Astrocyte of the spinal cord (primary cell): ENCODE measurements around the gene PRKD2.

Experiments used
- DNase-seq: peaks from one replicate; pipeline ENCODE4 v3.0.0; 2011; ENCODE audit warnings: low read depth, low spot score
- H3K4me3 ChIP-seq: 2 replicates; pipeline ENCODE4 v1.5.1; 2011; ENCODE audit warnings: low read depth, mild to moderate bottlenecking, low read length, moderate library complexity
- in situ Hi-C: cut with HindIII; loops from 2 replicates; pipeline ENCODE4 v1.10.0; 2017; ENCODE audit warnings: low sequenced_read_pairs
- TF ChIP-seq, protein P1 (sequence below): IDR thresholded peaks from 2 replicates; pipeline ENCODE4 v1.5.1; 2012; ENCODE audit warnings: low read depth, mild to moderate bottlenecking, low read length, inconsistent platforms

PRKD2 gene

DNA sequence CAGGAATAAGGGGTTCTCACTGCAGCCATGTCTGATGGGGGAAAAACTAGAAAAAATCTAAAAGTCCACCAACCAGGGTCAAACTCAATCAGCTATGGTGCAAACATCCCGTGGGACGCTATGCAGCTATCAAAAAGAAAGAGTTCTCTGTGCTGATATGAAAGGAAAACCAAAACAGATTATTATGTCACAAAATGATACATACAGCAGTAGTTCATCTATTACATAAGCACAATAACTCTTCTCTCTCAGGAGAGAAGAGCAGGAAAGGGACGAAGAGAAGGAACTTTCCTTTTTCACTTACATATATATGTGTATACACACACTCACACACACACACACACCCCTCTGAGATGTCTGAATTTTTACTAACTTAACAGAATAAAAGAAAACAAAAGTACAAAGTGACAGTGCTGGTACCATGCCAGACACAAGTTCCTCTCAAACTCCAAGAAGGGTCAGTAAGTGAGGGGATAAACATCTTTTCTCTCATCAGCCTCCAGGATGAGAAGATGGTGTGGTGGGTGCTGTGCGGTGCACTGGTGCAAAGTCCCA is 26.1 kb upstream of the PRKD2 start:
- in situ Hi-C loops, result no loop called here
- TF ChIP-seq, protein P1, sequence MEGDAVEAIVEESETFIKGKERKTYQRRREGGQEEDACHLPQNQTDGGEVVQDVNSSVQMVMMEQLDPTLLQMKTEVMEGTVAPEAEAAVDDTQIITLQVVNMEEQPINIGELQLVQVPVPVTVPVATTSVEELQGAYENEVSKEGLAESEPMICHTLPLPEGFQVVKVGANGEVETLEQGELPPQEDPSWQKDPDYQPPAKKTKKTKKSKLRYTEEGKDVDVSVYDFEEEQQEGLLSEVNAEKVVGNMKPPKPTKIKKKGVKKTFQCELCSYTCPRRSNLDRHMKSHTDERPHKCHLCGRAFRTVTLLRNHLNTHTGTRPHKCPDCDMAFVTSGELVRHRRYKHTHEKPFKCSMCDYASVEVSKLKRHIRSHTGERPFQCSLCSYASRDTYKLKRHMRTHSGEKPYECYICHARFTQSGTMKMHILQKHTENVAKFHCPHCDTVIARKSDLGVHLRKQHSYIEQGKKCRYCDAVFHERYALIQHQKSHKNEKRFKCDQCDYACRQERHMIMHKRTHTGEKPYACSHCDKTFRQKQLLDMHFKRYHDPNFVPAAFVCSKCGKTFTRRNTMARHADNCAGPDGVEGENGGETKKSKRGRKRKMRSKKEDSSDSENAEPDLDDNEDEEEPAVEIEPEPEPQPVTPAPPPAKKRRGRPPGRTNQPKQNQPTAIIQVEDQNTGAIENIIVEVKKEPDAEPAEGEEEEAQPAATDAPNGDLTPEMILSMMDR, result no peak
- DNase-seq, result no peak
- H3K4me3 ChIP-seq, result no peak overlapping the region

DNA sequence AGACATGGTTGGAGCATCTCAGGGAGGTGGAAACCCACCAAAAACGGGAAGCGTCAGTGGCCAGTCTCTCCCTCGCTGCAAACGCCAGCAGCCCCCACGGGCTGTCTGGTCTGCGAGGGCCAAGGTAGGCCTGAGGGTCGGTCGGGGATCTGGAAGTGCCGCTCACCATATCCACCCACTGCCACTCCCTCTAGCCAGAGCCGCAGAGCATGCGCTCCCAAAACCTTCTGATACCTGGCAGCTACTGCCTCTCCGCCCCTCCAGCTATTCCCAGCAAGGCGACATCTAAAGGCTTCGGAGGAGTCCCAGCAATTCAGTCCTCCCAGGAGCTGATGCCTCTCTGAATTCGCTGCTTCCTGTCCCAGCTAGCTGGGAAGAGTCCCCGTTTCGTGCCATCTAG is 24.5 kb upstream of the PRKD2 start:
- TF ChIP-seq, protein P1, result no peak
- DNase-seq, result no peak
- no peak overlapping the region for H3K4me3 ChIP-seq
- in situ Hi-C loops, result no loop called here

- H3K4me3 ChIP-seq, result no peak overlapping the region
- in situ Hi-C loops, result no loop called here
- TF ChIP-seq, protein P1, result no peak
- DNase-seq, result no peak
These were observed 22.4 kb upstream of the PRKD2 start for GRCh38 chr19:46739290-46739771.

DNA sequence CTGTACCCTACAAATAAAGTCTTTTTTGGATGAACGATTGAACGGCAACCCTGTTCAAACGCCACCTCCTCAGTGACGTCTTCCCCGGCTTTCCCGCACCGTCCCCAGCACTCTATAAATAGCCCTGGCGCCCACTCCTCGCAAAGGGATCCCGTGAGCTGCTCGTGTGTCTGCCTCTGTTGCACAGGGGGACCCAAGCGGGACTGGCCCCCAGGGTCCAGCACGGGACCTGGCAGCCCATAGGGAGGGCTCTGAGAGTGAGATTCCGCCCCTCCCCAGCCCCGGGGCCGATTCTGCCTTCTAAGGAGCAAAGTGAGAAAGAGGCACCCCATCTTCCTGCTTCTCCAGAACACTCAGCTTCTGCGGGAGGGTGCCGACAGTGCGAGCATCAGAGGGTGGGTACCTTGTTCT is 20.9 kb upstream of the PRKD2 start:
- TF ChIP-seq, protein P1, result no peak
- no peak overlapping the region for H3K4me3 ChIP-seq
- DNase-seq, result no peak
- in situ Hi-C loops, result no loop called here

- DNase-seq, result no peak
- no peak overlapping the region for H3K4me3 ChIP-seq
- in situ Hi-C loops, result no loop called here
- TF ChIP-seq, protein P1, result no peak
These were observed 20.4 kb upstream of the PRKD2 start for GRCh38 chr19:46737298-46737654.

DNA sequence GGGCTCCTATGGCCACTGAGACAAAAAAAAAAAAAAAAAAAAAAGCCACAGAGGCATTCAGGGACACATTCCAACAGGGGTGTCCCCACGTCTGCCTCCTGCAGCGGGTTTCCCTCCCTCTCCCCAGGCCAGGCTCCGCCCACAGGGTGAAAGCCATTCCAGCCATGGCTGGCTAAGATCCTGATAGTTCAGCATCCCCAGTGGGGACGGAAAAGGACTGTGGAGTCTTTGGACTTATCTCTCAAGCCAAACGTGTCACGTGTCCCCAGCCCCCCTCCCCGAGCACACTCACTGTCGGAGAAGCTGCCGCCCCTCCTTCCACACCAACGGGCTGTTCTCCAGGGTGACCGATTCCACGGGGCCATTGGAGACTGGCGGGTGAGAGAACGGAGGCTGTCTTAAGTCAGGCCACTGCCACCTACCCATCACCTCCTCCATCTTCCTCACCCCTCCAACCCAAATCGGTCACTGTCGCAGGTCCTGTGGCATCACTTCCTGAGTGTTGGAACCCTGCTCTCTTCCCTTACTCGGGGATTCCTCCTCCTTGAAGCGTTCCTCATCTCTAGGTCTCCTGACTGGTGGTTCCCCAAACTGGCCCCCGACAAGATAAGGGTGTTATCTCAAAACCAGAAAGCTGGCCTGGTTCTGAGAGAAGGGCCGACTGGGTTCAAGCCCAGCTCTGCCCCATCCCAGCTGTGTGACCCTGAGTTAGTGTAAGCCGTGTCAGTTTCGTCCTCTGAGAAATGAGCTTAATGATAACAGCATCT is 19.8 kb upstream of the PRKD2 start:
- H3K4me3 ChIP-seq, result no peak overlapping the region
- no peak for DNase-seq
- in situ Hi-C loops, result no loop called here
- TF ChIP-seq, protein P1, result no peak
